Lower leg skin (tissue), 3 donors: ENCODE measurements around the gene CRK.
"Not testable (repeated sequence)": the region's sequence is repeated elsewhere in the genome, so short reads cannot be mapped to it uniquely, and the experiment has no call there.

ENCODE experiments used
- CTCF ChIP-seq, 3 donors: fragments of 450-650 bp; IDR thresholded peaks; one replicate each; pipeline ENCODE4 v1.5.1; 2016; ENCODE audit warnings: antibody characterized with exemption in 3 of 3, mild to moderate bottlenecking in 3 of 3, moderate library complexity in 2 of 3
- POLR2A ChIP-seq, 2 donors: fragments of 450-650 bp; IDR thresholded peaks; one replicate each; pipeline ENCODE4 v1.6.1; 2016 to 2017; ENCODE audit warnings: antibody characterized with exemption in 2 of 2, mild to moderate bottlenecking in 1 of 2, moderate library complexity in 1 of 2

- not testable (repeated sequence) for TF ChIP-seq CTCF, POLR2A (IDR thresholded peaks at IDR 0.05)
Observed at GRCh38 chr17:1386675-1387190, 69.3 kb downstream of the CRK start.
